ENCODE measurements around the gene LGALS9. TPM values are rescaled to one million over a fixed set of nuclear protein-coding genes. Genes with fewer than 3 reads are reported as not detected.

The LGALS9 gene
- total and polyA plus RNA-seq, 9 of the 15 experiments (the other 6 are each of a cell fraction or from before 2014, with no cell fraction given), result 0.45 to 6.9 (median 2.8) TPM

GRCh38 chr17:27601069-27601974, 29.7 kb upstream of the LGALS9 start (continued):
- peak; percentile 80; the same call in 1 of the 2 replicates for TF ChIP-seq ZNF592 (IDR thresholded peaks at IDR 0.05)
- TF ChIP-seq FOXM1 (IDR thresholded peaks at IDR 0.05; ENCODE audit: low read depth), result no peak
- TF ChIP-seq FOXM1 (CRISPR knock-in tag; IDR thresholded peaks at IDR 0.05; ENCODE audit: low read depth), result no peak
- 0 out of 3 replicates have a peak, but pooled peaks of 1 of the 2 experiments have one; percentile 9 for TF ChIP-seq CBX3 (IDR thresholded peaks at IDR 0.05; ENCODE audit: borderline replicate concordance in 1 of 2, low read length in 2 of 2)
- 0 out of 2 replicates have a peak, but pooled peaks have one; percentile 13 for TF ChIP-seq NFATC3 (IDR thresholded peaks at IDR 0.05)
- peak; percentile 89 to 91 for TF ChIP-seq RAD21 (CRISPR knock-in tag; conservative IDR thresholded peaks at IDR 0.05 in 1 of 2, IDR thresholded peaks at IDR 0.05 in 1 of 2)
- no peak for TF ChIP-seq HDAC1 (IDR thresholded peaks at IDR 0.05)
- TF ChIP-seq ZBTB7A (IDR thresholded peaks at IDR 0.05; ENCODE audit: borderline replicate concordance, control insufficient read depth, low read depth, low read length), result peak; percentile 72; the same call in 1 of the 2 replicates
- peak; percentile 85 for TF ChIP-seq BRD9 (IDR thresholded peaks at IDR 0.05; ENCODE audit: low read depth, partially characterized antibody)
- peak; percentile 79 for TF ChIP-seq REST (IDR thresholded peaks at IDR 0.05; ENCODE audit: borderline replicate concordance)
- TF ChIP-seq REST (CRISPR knock-in tag; IDR thresholded peaks at IDR 0.05; ENCODE audit: low read depth), result no peak
- TF ChIP-seq ATF7 (IDR thresholded peaks at IDR 0.05), result peak; percentile 41; the same call in 1 of the 2 replicates
- no peak for TF ChIP-seq HNRNPLL (IDR thresholded peaks at IDR 0.05; ENCODE audit: low read depth, low read length, poor library complexity, severe bottlenecking)
- no peak for TF ChIP-seq HDAC3 (IDR thresholded peaks at IDR 0.05; ENCODE audit: borderline replicate concordance, partially characterized antibody)
